Measurements from ENCODE around the gene S100G.

- TF ChIP-seq, protein P1, sequence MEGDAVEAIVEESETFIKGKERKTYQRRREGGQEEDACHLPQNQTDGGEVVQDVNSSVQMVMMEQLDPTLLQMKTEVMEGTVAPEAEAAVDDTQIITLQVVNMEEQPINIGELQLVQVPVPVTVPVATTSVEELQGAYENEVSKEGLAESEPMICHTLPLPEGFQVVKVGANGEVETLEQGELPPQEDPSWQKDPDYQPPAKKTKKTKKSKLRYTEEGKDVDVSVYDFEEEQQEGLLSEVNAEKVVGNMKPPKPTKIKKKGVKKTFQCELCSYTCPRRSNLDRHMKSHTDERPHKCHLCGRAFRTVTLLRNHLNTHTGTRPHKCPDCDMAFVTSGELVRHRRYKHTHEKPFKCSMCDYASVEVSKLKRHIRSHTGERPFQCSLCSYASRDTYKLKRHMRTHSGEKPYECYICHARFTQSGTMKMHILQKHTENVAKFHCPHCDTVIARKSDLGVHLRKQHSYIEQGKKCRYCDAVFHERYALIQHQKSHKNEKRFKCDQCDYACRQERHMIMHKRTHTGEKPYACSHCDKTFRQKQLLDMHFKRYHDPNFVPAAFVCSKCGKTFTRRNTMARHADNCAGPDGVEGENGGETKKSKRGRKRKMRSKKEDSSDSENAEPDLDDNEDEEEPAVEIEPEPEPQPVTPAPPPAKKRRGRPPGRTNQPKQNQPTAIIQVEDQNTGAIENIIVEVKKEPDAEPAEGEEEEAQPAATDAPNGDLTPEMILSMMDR (conservative IDR thresholded peaks at IDR 0.05): no peak
- no peak for TF ChIP-seq EZH2 (IDR thresholded peaks at IDR 0.05; ENCODE audit: low read depth)
Observed at GRCh38 chrX:16640823-16641222, 9.1 kb upstream of the S100G start.

Measured in PC-9 (cell line).